Measurements from ENCODE around the gene TBRG4.

The TBRG4 gene

DNA sequence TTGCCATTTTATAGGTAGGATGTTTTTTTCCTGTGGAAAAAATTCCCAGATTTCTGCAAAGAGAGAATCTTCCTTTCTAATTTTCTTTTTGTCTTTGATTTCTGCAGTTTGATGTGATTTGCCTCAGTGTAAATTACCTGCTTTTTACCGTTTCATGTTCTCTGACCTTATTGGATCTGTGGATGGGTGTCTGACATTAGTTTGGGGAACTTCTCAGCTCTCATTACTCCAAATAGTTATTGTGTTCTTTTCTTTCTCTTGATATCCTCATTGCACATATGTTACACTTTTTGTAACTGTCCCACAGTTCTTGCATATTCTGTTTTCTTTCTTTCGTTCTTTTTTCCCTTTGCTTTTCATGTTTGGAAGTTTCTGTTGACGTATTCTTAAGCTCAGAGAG lies 51.2 kb downstream of the TBRG4 start:
- no peaks in the 10 kb centered on the region for H3K36me3 ChIP-seq (ENCODE audit: control insufficient read depth, insufficient read depth, low read length)
- H2AFZ ChIP-seq: no peak overlapping the region
- H3K79me2 ChIP-seq: peaks cover 15% of the 10 kb centered on the region
- no peak overlapping the region for H3K4me2 ChIP-seq (ENCODE audit: low read length)
- TF ChIP-seq, protein P1, sequence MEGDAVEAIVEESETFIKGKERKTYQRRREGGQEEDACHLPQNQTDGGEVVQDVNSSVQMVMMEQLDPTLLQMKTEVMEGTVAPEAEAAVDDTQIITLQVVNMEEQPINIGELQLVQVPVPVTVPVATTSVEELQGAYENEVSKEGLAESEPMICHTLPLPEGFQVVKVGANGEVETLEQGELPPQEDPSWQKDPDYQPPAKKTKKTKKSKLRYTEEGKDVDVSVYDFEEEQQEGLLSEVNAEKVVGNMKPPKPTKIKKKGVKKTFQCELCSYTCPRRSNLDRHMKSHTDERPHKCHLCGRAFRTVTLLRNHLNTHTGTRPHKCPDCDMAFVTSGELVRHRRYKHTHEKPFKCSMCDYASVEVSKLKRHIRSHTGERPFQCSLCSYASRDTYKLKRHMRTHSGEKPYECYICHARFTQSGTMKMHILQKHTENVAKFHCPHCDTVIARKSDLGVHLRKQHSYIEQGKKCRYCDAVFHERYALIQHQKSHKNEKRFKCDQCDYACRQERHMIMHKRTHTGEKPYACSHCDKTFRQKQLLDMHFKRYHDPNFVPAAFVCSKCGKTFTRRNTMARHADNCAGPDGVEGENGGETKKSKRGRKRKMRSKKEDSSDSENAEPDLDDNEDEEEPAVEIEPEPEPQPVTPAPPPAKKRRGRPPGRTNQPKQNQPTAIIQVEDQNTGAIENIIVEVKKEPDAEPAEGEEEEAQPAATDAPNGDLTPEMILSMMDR (IDR thresholded peaks at IDR 0.05): no peak
- H3K9ac ChIP-seq: no peak overlapping the region
- no peak overlapping the region for H3K27ac ChIP-seq
- no peaks in the 10 kb centered on the region for H3K9me3 ChIP-seq (ENCODE audit: control insufficient read depth, low read length)
- no peaks in the 10 kb centered on the region for H3K27me3 ChIP-seq (ENCODE audit: control insufficient read depth, insufficient read depth, low read length)
- H3K4me1 ChIP-seq: peaks cover 3% of the 10 kb centered on the region
- H3K4me3 ChIP-seq (ENCODE audit: low read depth, low read length): no peak overlapping the region

DNA sequence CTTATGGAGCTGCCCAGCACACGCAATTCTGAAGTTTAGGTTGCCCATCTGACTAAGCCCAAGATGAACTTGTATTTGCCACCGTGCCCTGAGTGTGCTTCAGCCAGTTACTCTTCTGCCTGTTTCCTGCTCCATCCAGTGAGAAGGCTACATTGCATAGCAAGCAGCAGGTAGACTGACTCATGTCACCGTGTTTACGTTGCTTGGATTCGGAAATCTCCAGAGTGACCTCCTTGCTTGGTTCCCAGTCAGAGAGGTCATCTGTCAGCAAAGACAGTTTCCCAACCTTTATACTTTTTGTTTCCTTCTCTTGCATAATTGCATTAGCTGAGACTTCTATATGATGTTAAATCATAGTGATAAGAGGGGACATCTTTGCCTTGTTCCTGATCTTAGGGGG lies 53.6 kb downstream of the TBRG4 start:
- TF ChIP-seq, protein P1 (IDR thresholded peaks at IDR 0.05): no peak

DNA sequence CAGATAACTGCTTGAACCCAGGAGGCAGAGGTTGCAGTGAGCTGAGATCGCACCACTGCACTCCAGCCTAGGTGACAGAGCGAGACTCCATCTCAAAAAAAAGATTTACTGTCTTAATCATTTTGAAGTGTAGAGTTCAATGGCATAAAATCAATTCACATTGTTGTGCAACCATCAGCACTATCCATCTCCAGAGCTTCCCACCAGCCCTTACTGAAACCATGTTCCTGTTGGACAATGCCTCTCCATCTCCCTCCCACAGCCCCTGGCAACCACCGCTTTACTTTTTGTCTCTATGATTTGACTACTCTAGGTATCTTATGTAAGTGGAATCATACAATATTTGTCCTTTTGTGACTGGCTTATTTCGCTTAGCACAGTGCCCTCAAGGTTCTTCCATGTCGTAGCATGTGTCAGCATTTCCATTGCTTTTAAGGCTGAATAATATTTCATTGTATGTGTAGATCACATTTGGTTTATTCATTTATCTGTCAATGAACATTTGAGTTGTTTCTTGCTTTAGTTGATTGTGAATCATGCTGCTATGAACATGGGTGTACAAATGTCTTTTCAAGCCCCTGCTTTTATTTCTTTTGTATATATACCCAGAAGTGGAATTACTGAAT lies 55.8 kb downstream of the TBRG4 start:
- no peak overlapping the region for H2AFZ ChIP-seq
- H3K36me3 ChIP-seq (ENCODE audit: control insufficient read depth, insufficient read depth, low read length): no peaks in the 10 kb centered on the region
- no peaks in the 10 kb centered on the region for H3K9me3 ChIP-seq (ENCODE audit: control insufficient read depth, low read length)
- TF ChIP-seq, protein P1 (IDR thresholded peaks at IDR 0.05): no peak
- H3K27ac ChIP-seq: no peak overlapping the region
- no peak overlapping the region for H3K4me2 ChIP-seq (ENCODE audit: low read length)
- H3K27me3 ChIP-seq (ENCODE audit: control insufficient read depth, insufficient read depth, low read length): no peaks in the 10 kb centered on the region
- H3K4me3 ChIP-seq (ENCODE audit: low read depth, low read length): no peak overlapping the region
- no peak overlapping the region for H3K9ac ChIP-seq
- no peaks in the 10 kb centered on the region for H3K79me2 ChIP-seq
- no peaks in the 10 kb centered on the region for H3K4me1 ChIP-seq

More for the DNA sequence above, 53.6 kb downstream of the TBRG4 start:
- Histone ChIP-seq H3K27ac (no peak overlapping the region), H3K4me3 (ENCODE audit: low read depth, low read length) (no peak overlapping the region), H3K4me1 (peaks cover 3% of the 10 kb centered on the region), H3K9me3 (ENCODE audit: control insufficient read depth, low read length) (no peaks in the 10 kb centered on the region), H3K4me2 (ENCODE audit: low read length) (no peak overlapping the region), H3K27me3 (ENCODE audit: control insufficient read depth, insufficient read depth, low read length) (no peaks in the 10 kb centered on the region), H2AFZ (no peak overlapping the region), H3K79me2 (no peaks in the 10 kb centered on the region), H3K36me3 (ENCODE audit: control insufficient read depth, insufficient read depth, low read length) (no peaks in the 10 kb centered on the region), H3K9ac (no peak overlapping the region)

DNA sequence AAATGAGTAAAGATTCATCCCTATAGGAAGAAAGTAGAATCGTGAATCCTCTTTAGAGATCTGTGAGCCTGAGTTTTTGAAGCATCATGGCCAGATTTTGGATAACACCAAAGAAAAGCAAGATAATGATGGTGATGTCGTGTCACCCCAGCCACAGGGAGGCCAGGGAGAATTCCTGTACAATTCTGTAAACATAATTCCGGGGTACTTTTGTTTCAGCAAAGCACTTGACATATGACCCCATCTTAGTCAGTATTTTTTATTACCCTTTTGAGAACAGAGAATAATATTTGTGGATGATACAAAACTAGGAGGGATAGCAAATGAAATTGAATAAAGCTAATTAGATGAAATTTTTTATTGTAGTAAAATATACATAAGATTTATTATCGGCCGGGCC lies 56.5 kb downstream of the TBRG4 start:
- no peaks in the 10 kb centered on the region for H3K36me3 ChIP-seq (ENCODE audit: control insufficient read depth, insufficient read depth, low read length)
- H3K9me3 ChIP-seq (ENCODE audit: control insufficient read depth, low read length): no peaks in the 10 kb centered on the region
- no peak overlapping the region for H3K9ac ChIP-seq
- H2AFZ ChIP-seq: no peak overlapping the region
- H3K4me3 ChIP-seq (ENCODE audit: low read depth, low read length): no peak overlapping the region
- TF ChIP-seq, protein P1 (IDR thresholded peaks at IDR 0.05): no peak
- H3K79me2 ChIP-seq: no peaks in the 10 kb centered on the region
- H3K4me1 ChIP-seq: no peaks in the 10 kb centered on the region
- no peak overlapping the region for H3K27ac ChIP-seq
- H3K27me3 ChIP-seq (ENCODE audit: control insufficient read depth, insufficient read depth, low read length): no peaks in the 10 kb centered on the region
- H3K4me2 ChIP-seq (ENCODE audit: low read length): no peak overlapping the region

DNA sequence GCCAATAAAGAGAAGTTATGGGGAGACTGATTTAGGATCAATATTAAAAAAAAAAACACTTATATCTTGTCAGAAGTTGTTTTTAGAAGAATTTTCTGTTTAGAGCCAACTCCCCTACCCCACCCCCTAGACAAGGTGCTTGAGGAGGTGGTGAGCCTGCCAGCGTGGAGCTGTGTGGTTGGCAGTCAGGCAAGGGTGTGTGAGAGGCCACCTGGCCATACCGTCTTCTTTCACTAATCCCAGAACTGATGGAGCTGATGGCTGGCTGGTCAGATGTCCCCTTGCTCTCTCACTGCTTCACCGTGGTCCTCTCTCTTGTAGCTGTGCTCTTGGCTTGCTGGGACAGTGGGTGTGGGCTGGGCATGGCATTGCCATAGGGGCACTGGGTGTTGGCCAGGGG lies 57.1 kb downstream of the TBRG4 start:
- Histone ChIP-seq H3K4me1 (no peaks in the 10 kb centered on the region), H2AFZ (no peak overlapping the region), H3K4me2 (ENCODE audit: low read length) (no peak overlapping the region), H3K9ac (no peak overlapping the region), H3K9me3 (ENCODE audit: control insufficient read depth, low read length) (no peaks in the 10 kb centered on the region), H3K4me3 (ENCODE audit: low read depth, low read length) (no peak overlapping the region), H3K27ac (no peak overlapping the region), H3K27me3 (ENCODE audit: control insufficient read depth, insufficient read depth, low read length) (no peaks in the 10 kb centered on the region), H3K79me2 (no peaks in the 10 kb centered on the region), H3K36me3 (ENCODE audit: control insufficient read depth, insufficient read depth, low read length) (no peaks in the 10 kb centered on the region)
- TF ChIP-seq, protein P1 (IDR thresholded peaks at IDR 0.05): no peak

Data from parathyroid adenoma (tissue), 2 donors.